ENCODE results near the gene PROZ. TPM values are rescaled to one million over a fixed set of nuclear protein-coding genes. Genes with fewer than 3 reads are reported as not detected.

PROZ gene
- polyA plus RNA-seq, 6 donors from 2014 or later: 0.17 TPM; not detected in 5

DNA sequence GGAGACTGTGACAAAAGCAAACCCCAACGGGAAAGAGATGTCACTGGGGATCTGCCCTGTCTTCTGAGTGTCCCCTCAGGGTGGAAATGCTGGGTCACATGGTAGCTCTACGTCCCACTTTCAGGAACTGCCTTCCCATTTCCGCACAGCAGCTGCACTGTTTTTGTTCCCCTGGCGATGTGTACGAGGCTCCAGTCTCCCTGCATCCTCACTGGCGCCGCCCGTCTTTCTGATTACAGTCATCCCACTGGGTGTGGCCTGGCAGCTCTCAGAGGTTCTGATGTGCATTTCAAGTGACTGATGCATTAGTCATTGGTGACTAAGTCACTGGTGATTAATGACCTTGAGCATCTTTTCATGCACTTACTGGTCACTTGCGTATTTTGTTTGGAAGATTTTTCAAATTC, 28.8 kb downstream of the PROZ start:
- H3K4me1 Mint-ChIP-seq: peaks cover 0 to 7% (median 0%) of the 10 kb centered on the region in 3 donors
- no peak for DNase-seq

DNA sequence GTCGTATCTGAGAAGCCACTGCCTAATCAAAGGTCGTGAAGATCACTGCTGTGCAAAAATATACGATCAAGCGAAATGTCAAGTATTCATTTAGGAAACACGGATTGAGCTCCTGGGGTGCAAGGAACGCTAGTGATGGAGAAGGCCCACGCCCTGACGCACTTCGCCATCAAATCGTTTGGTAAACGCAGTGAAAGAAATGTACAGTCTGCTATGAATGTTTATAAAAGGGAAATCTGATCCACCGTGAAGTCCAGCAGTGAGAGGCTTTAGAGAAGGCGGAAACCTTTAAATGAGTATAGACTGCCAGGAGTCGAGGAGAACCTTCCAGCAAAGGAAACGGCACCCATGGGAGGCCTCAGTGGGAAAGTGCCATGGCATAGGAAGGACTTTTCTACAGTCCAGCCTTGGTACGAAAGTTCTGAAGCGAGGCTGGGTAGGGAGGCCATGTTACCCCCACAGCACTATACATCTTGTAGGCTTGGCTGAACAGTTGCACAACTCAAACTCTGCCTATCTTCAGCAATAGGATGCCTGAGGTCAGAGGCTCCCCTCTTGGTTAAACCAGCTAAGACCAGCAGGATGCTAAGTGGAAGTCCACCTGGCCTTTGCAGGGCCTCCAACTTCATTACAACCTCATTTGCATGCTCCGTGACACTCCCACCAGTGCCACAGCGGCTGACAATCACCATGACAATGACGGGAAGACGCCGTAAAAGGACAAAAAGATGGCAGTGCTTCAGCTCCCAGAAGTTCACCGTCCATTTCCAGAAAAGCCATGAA, 29.6 kb downstream of the PROZ start:
- ATAC-seq (ENCODE audit: low read depth in 2 of 2) (no peak), DNase-seq (no peak)
- H3K4me3 Mint-ChIP-seq: no peak overlapping the region
- H3K9me3 Mint-ChIP-seq: no peaks in the 10 kb centered on the region
- peaks cover 19 to 21% of the 10 kb centered on the region in 2 donors for H3K36me3 Mint-ChIP-seq
- no peak overlapping the region for H3K27ac Mint-ChIP-seq
- peaks cover 0 to 7% (median 0%) of the 10 kb centered on the region in 3 donors for H3K4me1 Mint-ChIP-seq
- no peaks in the 10 kb centered on the region for H3K27me3 Mint-ChIP-seq

More for the DNA sequence above, 28.8 kb downstream of the PROZ start:
- H3K4me3 Mint-ChIP-seq: no peak overlapping the region
- no peak for ATAC-seq (ENCODE audit: low read depth in 2 of 2)
- peaks cover 19 to 22% of the 10 kb centered on the region in 2 donors for H3K36me3 Mint-ChIP-seq
- no peaks in the 10 kb centered on the region for H3K9me3 Mint-ChIP-seq
- H3K27ac Mint-ChIP-seq: peak overlapping the region in 1 of 6 donors; percentile 88
- H3K27me3 Mint-ChIP-seq: no peaks in the 10 kb centered on the region

DNA sequence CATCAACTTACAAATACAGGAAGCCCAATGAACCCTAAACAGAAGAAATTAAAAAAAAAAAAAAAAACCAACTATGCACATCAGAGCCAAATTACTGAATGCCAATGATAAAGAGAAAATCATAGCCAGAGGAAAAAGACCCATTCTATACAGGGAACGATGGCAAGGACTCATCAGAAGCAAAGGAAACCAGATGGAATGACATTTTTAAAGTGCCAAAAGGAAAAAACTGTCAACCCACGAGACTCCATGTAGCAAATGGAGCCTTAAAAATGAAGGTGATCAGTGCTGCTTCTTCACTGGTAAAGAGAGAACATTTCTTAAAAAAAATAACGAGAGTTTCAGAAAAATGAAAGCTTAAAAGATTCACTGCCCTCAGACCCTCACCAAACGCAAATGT, 31.7 kb downstream of the PROZ start:
- Mint-ChIP-seq H3K9me3 (no peaks in the 10 kb centered on the region), H3K4me3 (no peak overlapping the region), H3K4me1 (peaks cover 0 to 4% (median 0%) of the 10 kb centered on the region in 3 donors), H3K27me3 (no peaks in the 10 kb centered on the region), H3K36me3 (peaks cover 15 to 19% of the 10 kb centered on the region in 2 donors), H3K27ac (no peak overlapping the region)
- DNase-seq: no peak
- no peak for ATAC-seq (ENCODE audit: low read depth in 2 of 2)

DNA sequence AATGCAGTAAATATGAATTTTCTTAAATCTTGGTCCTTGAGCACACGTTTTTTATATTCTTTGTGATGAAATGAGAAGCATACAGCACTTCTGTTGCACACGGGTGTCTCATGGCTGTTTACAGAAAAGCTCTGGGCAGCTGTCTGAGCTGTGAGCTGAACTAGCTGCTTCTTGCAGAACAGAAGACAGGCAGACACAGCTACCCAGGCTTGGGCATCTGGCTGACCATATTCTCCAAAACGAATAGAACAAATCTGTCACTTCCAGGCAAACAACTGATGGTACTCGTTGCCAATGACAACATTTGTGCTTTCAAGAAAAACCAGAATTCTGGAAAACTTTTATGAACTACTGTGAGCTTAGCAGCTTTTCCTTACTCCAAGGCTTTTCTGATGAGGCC, 33.8 kb downstream of the PROZ start:
- Mint-ChIP-seq H3K27me3 (no peaks in the 10 kb centered on the region), H3K4me1 (no peaks in the 10 kb centered on the region), H3K36me3 (peaks cover 19 to 27% of the 10 kb centered on the region in 2 donors), H3K27ac (no peak overlapping the region), H3K9me3 (no peaks in the 10 kb centered on the region), H3K4me3 (no peak overlapping the region)
- ATAC-seq (ENCODE audit: low read depth in 2 of 2) (no peak), DNase-seq (no peak)

DNA sequence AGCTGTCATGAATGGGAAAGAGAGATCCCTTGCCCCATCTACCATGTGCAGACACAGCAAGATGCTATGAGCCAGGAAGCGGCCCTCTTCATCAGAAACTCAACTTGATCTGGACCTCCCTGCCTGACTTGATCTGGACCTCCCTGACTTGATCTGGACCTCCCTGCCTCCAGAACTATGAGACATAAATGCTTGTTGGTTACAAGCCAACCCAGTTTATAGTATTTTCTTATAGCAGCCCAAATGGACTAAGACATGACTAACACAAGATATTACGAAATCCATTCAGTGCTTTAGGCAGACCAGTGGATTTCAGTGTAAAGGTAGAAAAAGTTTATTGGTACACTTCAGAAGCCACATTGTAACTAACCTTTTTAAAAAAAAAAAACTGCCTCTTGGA, 34.5 kb downstream of the PROZ start:
- no peak for DNase-seq
- peaks cover 19 to 32% of the 10 kb centered on the region in 2 donors for H3K36me3 Mint-ChIP-seq
- peak overlapping the region in 1 of 6 donors; percentile 86 for H3K27ac Mint-ChIP-seq

DNA sequence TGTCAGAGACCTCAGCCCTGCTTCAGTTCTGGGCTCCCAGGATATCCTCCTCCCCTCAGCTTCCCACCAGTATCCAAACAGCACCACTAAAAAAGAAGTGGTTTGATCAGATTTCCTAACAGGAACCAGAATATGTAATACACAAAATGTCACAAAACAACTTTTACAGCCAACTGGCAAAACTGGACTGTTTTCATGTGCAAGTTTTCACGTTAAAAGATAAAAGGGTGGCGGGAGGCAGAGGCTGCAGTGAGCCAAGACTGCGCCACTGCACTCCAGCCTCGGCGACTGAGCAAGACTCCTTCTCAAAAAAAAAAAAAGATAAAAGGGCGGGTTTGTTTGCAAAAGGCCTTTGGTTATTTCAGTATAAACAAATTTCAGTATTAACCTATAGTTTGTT, 36.9 kb downstream of the PROZ start:
- DNase-seq (no peak), ATAC-seq (ENCODE audit: low read depth in 2 of 2) (no peak)
- H3K27ac Mint-ChIP-seq: no peak overlapping the region
- no peaks in the 10 kb centered on the region for H3K9me3 Mint-ChIP-seq
- no peaks in the 10 kb centered on the region for H3K4me1 Mint-ChIP-seq
- H3K4me3 Mint-ChIP-seq: no peak overlapping the region
- no peaks in the 10 kb centered on the region for H3K27me3 Mint-ChIP-seq
- peaks cover 0 to 25% of the 10 kb centered on the region in 2 donors for H3K36me3 Mint-ChIP-seq

More for the DNA sequence above, 34.5 kb downstream of the PROZ start:
- H3K9me3 Mint-ChIP-seq: no peaks in the 10 kb centered on the region
- no peaks in the 10 kb centered on the region for H3K4me1 Mint-ChIP-seq
- no peak for ATAC-seq (ENCODE audit: low read depth in 2 of 2)
- H3K27me3 Mint-ChIP-seq: no peaks in the 10 kb centered on the region
- no peak overlapping the region for H3K4me3 Mint-ChIP-seq

DNA sequence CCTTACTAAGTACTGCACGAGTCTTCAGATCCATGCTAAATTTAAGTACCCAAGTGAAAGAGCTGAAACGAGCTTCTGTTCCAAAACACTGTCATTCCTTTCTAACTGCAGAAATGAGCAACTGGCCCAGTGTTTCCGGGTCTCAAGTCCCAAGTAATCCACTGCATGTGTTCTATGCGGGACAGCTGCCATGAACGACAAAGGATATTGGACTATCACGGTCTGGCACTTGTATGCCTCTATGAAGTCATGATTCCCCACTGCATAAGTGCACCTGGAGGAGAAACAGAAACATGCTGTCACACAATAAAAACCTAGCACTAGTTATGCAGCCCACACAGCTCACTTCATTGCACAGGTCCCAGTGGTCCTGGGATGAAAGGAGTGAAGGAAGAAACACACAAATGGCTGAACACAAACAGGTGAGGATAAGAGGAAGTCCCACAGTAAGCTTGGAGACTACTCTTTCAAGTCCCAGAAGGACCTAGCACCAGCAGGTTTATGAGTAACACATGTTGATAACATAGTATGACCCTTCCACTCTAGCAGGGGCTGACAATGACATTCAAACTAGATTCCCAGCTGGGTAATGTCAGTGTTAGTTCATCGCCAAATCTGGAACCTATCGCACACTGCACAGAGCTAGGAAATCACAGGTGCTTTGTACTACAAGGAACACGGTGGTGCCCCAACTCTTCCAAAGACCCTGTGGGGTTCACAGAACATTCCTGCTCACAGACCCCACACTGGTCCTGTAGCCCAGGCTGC, 38.7 kb downstream of the PROZ start:
- no peak for ATAC-seq (ENCODE audit: low read depth in 2 of 2)
- H3K27ac Mint-ChIP-seq: no peak overlapping the region
- peaks cover 0 to 25% of the 10 kb centered on the region in 2 donors for H3K36me3 Mint-ChIP-seq
- no peak for DNase-seq
- H3K4me1 Mint-ChIP-seq: peaks cover 3 to 4% (median 3%) of the 10 kb centered on the region in 3 donors
- H3K9me3 Mint-ChIP-seq: no peaks in the 10 kb centered on the region
- H3K27me3 Mint-ChIP-seq: no peaks in the 10 kb centered on the region
- no peak overlapping the region for H3K4me3 Mint-ChIP-seq

DNA sequence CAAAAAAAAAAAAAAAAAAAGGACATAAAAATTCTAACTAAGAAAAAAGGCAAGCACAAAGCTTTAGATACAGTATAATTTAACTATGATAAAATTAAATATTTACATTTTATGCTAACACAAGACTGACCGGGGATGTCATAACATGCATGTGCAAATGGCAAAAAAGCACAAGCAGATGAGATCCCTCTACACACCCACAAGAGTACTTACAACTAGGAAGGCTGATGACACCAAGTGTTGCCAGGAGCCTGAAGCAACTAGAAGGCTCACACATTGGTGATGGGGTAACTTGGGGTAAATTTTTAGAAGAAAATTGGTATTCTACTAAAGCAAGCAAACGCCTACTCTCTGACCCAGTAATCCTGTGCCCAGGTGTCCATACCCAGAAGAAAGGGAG, 43.4 kb downstream of the PROZ start:
- no peak for ATAC-seq (ENCODE audit: low read depth in 2 of 2)
- H3K36me3 Mint-ChIP-seq: peaks cover 0 to 20% of the 10 kb centered on the region in 2 donors
- peak overlapping the region in 1 of 6 donors; percentile 18 for H3K27ac Mint-ChIP-seq
- H3K27me3 Mint-ChIP-seq: no peaks in the 10 kb centered on the region
- H3K4me3 Mint-ChIP-seq: no peak overlapping the region
- H3K9me3 Mint-ChIP-seq: no peaks in the 10 kb centered on the region
- no peak for DNase-seq
- H3K4me1 Mint-ChIP-seq: peaks cover 27 to 40% (median 34%) of the 10 kb centered on the region in 3 donors

DNA sequence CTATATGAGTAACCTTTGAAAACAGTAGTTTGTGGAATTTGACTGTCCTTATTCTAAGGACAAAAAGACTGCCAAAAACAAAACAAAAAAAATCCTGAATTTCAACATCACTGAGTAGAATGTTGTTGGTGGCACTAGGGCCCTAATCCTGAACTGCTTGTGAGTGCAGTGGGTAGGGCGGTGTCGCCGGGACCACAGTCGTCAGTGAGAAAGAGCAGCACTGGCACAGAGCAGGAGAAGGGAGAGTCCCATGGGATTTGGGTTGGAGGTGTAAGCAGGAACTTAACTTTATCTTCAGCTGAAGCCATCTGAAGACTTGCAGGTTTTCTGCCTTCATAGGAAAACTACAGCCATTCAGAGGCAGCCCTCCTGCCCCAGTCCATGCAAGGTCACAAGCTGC, 44.5 kb downstream of the PROZ start:
- Mint-ChIP-seq H3K36me3 (peaks cover 0 to 10% of the 10 kb centered on the region in 2 donors), H3K27ac (no peak overlapping the region), H3K4me1 (peaks cover 35 to 49% (median 44%) of the 10 kb centered on the region in 3 donors), H3K4me3 (peak overlapping the region in 2 of 8 donors; percentile 41 to 74), H3K27me3 (no peaks in the 10 kb centered on the region), H3K9me3 (no peaks in the 10 kb centered on the region)
- ATAC-seq (ENCODE audit: low read depth in 2 of 2) (no peak), DNase-seq (no peak)

DNA sequence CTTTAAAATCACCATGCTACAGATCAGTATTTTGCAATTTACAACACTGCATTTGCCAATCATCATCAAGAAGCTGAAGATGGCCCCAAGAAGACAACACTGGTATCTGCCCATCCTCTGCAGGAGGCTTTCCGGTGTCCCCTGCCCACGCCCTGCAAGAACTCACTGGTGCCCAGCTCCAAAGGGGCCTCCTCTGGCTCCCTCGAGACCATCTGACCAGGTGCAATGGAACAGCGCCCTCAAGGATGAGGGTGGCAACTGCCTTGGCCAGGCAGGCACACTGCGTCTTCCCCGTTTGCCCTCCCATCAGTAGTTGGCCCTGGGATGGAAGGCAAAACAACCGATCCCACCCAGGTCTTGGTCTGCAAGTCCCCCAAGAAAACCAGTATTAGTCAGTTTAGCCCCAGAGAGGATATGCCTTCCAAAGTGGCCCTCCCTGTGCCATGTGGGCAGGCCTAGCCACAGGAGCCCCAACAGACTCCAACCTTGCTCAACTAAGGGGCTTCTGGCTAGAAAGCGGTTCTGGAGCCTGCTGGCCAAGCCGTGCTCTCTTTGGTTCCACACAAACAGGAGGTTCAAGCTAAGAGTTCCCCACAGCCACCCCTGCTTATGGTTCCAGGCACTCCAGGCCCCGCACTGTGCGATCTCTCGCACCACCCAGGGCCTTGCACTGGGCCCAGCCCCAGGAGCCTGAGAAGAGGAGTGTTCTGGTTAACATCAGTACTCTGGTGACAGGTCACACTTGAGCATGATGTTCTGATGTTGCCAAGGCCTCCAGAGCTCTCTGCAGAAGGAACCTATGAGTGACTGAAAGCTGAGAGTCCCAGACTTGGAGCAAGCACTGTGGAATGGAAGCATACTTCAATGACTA, 45.3 kb downstream of the PROZ start:
- peaks cover 0 to 8% of the 10 kb centered on the region in 2 donors for H3K36me3 Mint-ChIP-seq
- H3K4me3 Mint-ChIP-seq: peak overlapping the region in 1 of 8 donors; percentile 41
- no peak for ATAC-seq (ENCODE audit: low read depth in 2 of 2)
- no peaks in the 10 kb centered on the region for H3K9me3 Mint-ChIP-seq
- H3K4me1 Mint-ChIP-seq: peaks cover 35 to 49% (median 44%) of the 10 kb centered on the region in 3 donors
- no peak overlapping the region for H3K27ac Mint-ChIP-seq
- no peaks in the 10 kb centered on the region for H3K27me3 Mint-ChIP-seq
- DNase-seq: no peak

DNA sequence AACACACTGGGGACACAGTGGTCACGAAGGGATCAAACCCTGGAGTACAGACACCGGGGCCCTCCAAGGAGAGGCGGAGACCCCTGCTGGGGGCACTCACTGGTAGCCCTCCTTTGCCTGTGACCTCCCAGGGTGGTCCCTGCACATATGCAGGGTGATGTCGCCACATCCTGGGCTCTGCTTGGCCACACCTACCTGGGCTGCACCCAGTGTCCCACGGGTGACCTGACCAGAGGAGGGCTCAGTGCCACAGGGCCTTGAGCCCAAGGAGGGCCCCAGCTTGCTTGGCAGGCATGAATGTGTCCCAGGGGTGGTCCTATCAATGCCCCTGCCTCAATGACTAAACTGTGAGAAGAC, 45.9 kb downstream of the PROZ start:
- no peak overlapping the region for H3K4me3 Mint-ChIP-seq
- no peak for DNase-seq
- H3K27ac Mint-ChIP-seq: peak overlapping the region in 1 of 6 donors; percentile 74
- ATAC-seq (ENCODE audit: low read depth in 2 of 2): no peak
- peaks cover 35 to 49% (median 44%) of the 10 kb centered on the region in 3 donors for H3K4me1 Mint-ChIP-seq
- peaks cover 0 to 8% of the 10 kb centered on the region in 2 donors for H3K36me3 Mint-ChIP-seq
- no peaks in the 10 kb centered on the region for H3K9me3 Mint-ChIP-seq
- H3K27me3 Mint-ChIP-seq: no peaks in the 10 kb centered on the region

DNA sequence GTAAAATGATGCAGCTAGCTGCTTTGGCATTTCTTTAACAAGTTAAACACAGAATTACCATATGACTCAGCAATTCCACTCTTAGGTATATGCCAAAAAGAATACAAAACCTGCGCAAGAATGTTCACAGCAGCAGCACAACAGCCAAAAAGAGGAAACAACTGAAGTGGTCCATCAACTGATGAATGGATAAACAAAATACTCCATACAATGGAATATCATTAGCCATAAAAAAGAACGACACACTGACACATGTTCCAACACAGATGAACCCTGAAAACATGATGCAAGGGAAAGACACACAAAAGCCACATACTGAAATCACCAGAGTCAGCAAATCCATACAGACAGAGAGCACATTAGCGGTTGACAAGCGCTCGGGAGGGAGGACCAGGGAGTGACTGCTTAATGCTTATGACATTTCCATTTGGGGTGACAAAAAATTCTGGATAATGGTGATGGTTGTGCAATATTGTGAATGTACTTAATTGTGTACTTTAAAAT, 47.0 kb downstream of the PROZ start:
- H3K9me3 Mint-ChIP-seq: no peaks in the 10 kb centered on the region
- peaks cover 0 to 3% of the 10 kb centered on the region in 2 donors for H3K36me3 Mint-ChIP-seq
- H3K4me1 Mint-ChIP-seq: peaks cover 39 to 50% (median 44%) of the 10 kb centered on the region in 3 donors
- H3K27ac Mint-ChIP-seq: peak overlapping the region in 2 of 6 donors; percentile 8 to 20
- DNase-seq: no peak
- peak overlapping the region in 4 of 8 donors; percentile 6 to 91 (median 7) for H3K4me3 Mint-ChIP-seq
- no peaks in the 10 kb centered on the region for H3K27me3 Mint-ChIP-seq
- no peak for ATAC-seq (ENCODE audit: low read depth in 2 of 2)

DNA sequence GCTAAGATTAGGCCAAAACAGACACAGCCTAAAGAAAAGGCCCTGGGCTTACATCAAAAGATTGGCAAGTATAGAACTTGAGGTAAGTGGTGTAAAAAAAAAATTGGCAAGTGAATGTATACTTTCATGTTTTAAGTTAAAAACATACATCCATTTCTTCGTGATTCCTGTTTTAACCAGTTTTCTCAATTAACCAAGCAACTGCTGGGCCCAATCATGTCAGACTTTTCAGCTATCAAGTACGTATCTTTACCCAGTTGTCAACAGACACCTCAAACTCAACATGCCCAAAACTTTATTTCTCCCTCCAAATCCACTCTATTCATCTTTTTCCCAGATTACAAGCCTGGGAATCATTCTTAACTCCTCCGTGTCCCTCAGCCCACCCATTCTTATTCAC, 49.0 kb downstream of the PROZ start:
- Mint-ChIP-seq H3K27me3 (no peaks in the 10 kb centered on the region), H3K4me3 (peak overlapping the region; percentile 78 to 94 (median 90)), H3K9me3 (no peaks in the 10 kb centered on the region), H3K36me3 (peaks cover 0 to 3% of the 10 kb centered on the region in 2 donors), H3K4me1 (peaks cover 43 to 64% (median 46%) of the 10 kb centered on the region in 3 donors), H3K27ac (peak overlapping the region; percentile 8 to 95 (median 86))
- ATAC-seq (ENCODE audit: low read depth in 2 of 2): no peak
- no peak for DNase-seq
